ENCODE measurements around the gene SPOUT1.
A peak's percentile ranks its signal among the peaks of the same experiment; 100 is the strongest.
"Not testable (repeated sequence)": the region's sequence is repeated elsewhere in the genome, so short reads cannot be mapped to it uniquely, and the experiment has no call there.

Gene SPOUT1

DNA sequence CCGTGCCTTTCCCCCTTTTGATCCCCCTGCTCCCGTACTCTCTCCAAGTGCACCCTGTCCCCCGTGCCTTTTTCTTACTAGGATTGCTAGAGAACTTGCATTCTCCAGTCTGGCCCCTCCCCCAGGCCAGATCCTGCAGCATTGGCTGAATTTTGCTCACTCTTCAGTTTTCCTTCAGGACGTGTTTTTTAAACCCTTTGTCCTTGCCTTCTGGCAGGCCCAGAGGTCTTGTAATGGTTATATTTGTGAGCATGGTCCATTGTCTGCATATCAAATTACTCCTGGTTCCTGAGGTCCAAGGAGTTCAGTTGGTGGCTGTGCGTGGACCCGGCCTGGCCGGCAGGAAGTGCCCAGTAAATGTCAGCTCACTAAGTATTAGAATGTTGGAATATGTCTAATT, 41.9 kb downstream of the SPOUT1 start:
- no peak for DNase-seq (ENCODE audit: extremely low read depth, low read depth)
- TF ChIP-seq, protein P1, sequence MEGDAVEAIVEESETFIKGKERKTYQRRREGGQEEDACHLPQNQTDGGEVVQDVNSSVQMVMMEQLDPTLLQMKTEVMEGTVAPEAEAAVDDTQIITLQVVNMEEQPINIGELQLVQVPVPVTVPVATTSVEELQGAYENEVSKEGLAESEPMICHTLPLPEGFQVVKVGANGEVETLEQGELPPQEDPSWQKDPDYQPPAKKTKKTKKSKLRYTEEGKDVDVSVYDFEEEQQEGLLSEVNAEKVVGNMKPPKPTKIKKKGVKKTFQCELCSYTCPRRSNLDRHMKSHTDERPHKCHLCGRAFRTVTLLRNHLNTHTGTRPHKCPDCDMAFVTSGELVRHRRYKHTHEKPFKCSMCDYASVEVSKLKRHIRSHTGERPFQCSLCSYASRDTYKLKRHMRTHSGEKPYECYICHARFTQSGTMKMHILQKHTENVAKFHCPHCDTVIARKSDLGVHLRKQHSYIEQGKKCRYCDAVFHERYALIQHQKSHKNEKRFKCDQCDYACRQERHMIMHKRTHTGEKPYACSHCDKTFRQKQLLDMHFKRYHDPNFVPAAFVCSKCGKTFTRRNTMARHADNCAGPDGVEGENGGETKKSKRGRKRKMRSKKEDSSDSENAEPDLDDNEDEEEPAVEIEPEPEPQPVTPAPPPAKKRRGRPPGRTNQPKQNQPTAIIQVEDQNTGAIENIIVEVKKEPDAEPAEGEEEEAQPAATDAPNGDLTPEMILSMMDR (IDR thresholded peaks at IDR 0.05; ENCODE audit: low read depth, low read length), result no peak

DNA sequence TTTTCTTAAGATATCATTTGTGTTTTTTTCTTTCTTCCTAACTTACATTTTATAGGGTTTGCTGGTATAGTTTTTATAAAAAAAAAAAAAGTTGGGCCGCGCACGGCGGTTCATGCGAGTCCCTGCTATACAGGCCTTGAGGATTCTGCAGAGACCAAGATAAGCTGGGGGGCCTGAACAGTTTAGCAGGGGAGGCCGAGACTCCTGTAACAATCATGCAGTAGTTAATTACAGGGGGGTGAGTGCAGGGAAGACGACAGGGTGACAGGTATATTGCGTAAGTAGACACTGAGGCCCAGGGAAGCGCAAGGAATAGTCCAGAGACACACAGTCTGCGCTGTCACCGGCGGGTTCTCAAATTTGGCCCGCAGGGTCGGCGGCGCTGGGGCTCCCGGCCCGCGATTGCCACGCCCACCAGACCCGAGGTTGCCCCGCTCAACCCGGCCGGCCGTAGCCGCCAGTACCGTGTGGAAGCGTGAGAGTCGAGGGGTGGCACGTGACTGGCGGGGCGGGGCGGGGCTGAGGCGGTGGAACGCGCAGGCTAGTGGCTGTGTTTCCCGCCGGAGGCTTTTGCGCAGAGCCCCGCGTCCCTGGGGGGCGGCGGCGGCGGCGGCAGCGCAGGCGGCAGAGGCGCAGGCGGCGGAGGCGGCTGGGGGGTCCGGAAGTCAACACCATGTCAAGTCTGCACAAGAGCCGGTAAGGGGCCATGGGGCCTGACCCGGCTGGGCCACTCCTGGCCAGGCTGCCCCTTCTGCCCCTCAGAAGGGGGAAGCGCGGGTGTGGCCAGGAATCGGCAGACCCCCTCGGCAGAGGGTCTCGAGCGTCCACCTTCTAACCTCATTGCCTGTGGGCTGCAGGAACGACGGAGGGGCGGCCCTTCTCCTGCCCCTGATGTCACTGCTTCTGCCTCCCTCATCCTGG, 42.7 kb downstream of the SPOUT1 start, which contains the start of gene TBC1D13:
TBC1D13 (plus strand) TSS at position 573 of the 921 bp plus-strand sequence; CDS start at position 674, 101 bp downstream.
- peak; percentile 46 for DNase-seq (ENCODE audit: extremely low read depth, low read depth)
- TF ChIP-seq, protein P1 (IDR thresholded peaks at IDR 0.05; ENCODE audit: low read depth, low read length), result no peak

DNA sequence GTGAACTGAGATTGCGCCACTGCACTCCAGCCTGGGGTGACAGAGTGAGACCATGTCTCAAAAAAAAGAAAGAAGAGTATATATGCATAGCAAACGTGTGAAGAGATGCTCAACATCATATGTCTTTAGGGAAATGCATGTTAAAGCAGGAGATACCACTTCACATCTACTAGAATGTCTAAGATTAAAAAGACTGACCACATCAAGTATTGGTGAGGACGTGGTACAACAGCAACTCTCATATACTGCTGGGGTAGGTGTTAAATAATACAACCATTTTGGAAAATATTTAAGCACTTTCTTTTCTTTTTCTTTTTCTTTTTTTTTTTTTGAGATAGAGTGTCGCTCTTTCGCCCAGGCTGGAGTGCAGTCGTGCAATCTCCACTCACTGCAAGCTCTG, 44.2 kb downstream of the SPOUT1 start:
- DNase-seq (ENCODE audit: extremely low read depth, low read depth), result no peak
- TF ChIP-seq, protein P1 (IDR thresholded peaks at IDR 0.05; ENCODE audit: low read depth, low read length), result no peak

DNA sequence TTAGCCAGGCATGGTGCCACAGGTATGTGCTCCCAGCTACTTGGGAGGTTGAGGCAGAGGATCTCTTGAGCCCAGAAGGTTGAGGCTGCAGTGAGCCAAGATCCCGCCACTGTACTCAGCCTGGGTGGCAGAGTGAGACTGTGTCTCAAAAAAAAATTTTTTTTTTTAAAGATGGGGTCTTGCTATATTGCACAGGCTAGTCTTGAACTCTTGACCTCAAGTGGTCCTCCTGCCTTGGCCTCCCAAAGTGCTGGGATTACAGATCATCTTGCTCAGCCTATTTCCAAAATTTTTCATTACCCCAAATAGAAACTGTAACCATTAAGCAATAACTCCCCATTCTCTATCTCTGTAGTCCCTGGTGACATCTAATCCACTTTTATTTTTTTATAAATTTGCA, 46.9 kb downstream of the SPOUT1 start:
- TF ChIP-seq, protein P1 (IDR thresholded peaks at IDR 0.05; ENCODE audit: low read depth, low read length), result no peak
- no peak for DNase-seq (ENCODE audit: extremely low read depth, low read depth)

DNA sequence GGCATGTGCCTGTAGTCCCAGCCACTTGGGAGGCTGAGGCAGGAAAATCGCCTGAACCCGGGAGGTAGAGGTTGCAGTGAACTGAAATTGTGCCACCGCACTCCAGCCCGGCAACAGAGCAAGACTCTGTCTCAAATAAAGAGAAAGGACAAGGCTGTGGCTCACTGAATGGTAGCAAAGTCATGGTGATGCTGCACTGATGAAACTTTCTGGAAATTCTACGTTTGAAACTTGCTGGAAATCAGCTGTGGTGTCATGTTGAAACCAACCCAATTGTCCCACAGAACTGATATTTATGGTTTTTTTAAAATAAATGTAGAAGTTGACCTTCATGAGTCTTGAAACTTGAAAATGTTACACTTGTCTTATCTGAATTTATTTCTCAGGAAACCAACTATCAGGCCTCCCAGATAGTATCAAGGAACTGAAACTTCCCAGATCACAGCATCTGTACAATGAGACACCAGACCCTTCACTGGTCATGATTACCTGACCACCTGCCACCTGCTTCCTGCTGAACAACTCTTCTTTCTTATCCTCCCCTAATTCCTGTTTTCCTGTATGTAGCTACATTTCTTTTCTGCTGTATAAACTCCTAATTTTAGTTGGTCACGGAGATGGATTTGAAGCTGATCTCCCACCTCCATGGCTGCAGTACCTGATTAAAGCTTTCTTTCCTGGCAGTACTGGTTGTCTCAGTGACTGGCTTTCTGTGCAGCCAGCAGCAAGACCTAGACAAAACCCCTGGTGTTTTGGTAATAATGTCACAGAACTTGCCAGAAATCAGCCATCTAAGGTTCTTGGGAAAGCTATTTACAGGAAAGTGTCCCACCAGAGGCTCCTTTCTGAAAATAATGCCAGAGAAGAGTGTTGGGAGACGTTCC, 48.2 kb downstream of the SPOUT1 start:
- no peak for DNase-seq (ENCODE audit: extremely low read depth, low read depth)
- TF ChIP-seq, protein P1 (IDR thresholded peaks at IDR 0.05; ENCODE audit: low read depth, low read length), result no peak

DNA sequence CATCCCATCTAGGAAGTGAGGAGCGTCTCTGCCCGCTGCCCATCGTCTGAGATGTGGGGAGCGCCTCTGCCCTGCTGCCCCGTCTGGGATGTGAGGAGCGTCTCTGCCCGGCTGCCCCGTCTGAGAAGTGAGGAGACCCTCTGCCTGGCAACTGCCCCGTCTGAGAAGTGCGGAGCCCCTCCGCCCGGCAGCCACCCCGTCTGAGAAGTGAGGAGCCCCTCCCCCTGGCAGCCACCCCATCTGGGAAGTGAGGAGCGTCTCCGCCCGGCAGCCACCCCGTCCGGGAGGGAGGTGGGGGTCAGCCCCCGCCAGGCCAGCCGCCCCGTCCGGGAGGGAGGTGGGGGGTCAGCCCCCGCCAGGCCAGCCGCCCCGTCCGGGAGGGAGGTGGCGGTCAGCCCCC, 49.5 kb downstream of the SPOUT1 start:
- not testable (repeated sequence) for DNase-seq (ENCODE audit: extremely low read depth, low read depth)

DNA sequence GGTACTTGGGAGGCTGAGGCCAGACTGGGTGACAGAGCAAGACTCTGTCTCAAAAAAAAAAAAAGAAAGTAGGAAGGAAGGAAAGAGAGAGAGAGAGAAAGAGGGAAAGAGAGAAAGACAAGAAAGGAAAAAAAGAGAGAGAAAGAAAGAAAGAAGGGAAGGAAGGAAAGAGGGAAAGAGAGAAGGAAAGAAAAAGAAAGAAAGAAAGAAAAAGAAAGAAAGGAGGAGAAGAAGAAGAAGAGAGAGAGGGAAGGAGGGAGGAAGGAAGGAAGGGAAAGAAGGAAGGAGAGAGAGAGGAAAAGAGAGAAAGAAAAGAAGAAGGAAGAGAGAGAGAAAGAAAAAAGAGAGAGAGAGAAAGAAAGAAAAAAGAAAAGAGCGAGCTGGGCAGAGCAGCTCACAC, 54.8 kb downstream of the SPOUT1 start:
- TF ChIP-seq, protein P1 (IDR thresholded peaks at IDR 0.05; ENCODE audit: low read depth, low read length), result no peak
- no peak for DNase-seq (ENCODE audit: extremely low read depth, low read depth)

Data from AG09319 (cell line).